ENCODE data around the gene CEP170B. TPM values are rescaled to one million over a fixed set of nuclear protein-coding genes. Genes with fewer than 3 reads are reported as not detected.

CEP170B gene
- total and polyA plus RNA-seq, 2 of the 13 experiments (the other 11 are each of a cell fraction or from before 2014, with no cell fraction given), result 4.3 to 8.8 TPM

DNA sequence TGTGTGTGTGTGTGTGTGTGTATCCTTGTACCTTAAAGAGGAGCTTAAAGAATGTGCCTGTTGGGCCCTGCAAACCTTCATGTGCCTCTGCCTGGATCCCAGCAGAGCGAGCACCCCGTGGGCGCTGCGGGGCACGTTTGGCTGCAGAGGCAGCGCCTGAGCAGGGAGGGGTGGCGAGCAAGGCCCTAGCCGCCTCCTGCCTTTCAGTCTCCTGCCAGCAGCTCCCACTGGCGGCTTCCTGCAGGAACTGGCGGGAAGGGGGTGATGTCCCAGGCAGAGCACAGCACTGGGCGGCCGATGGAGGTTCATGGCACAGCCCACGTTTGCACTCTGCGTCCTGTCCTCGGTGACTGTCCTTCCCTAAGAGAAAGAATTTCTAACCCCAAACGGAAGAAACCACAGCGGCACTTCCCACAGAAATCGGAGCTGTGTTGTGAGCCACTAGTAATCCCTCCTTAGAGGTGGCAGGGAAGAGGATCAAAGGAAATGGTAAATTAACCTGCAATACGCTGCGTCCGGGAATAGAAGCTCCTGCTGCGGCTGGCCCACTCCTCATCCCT is 44.3 kb upstream of the CEP170B start (continued):
- TF ChIP-seq UBTF (CRISPR knock-in tag; IDR thresholded peaks at IDR 0.05) (peak; percentile 93), ZNF484 (CRISPR knock-in tag; IDR thresholded peaks at IDR 0.05; ENCODE audit: borderline replicate concordance, low read depth) (no peak), ZNF207 (IDR thresholded peaks at IDR 0.05; ENCODE audit: borderline replicate concordance) (no peak), ZNF296 (CRISPR knock-in tag; conservative IDR thresholded peaks at IDR 0.05) (no peak), CREM (IDR thresholded peaks at IDR 0.05) (no peak; the same call in 1 of the 2 replicates), CREM (CRISPR knock-in tag; IDR thresholded peaks at IDR 0.05) (no peak), PPARG (CRISPR knock-in tag; conservative IDR thresholded peaks at IDR 0.05) (no peak), GZF1 (CRISPR knock-in tag; IDR thresholded peaks at IDR 0.05) (no peak), RFXANK (CRISPR knock-in tag; IDR thresholded peaks at IDR 0.05) (no peak), ZNF773 (CRISPR knock-in tag; IDR thresholded peaks at IDR 0.05; ENCODE audit: borderline replicate concordance) (no peak), SP140L (CRISPR knock-in tag; IDR thresholded peaks at IDR 0.05; ENCODE audit: borderline replicate concordance) (no peak), ZNF75D (CRISPR knock-in tag; IDR thresholded peaks at IDR 0.05; ENCODE audit: borderline replicate concordance) (no peak), PHF21A (CRISPR knock-in tag; IDR thresholded peaks at IDR 0.05) (no peak), SP4 (CRISPR knock-in tag; IDR thresholded peaks at IDR 0.05) (no peak; the same call in 1 of the 2 replicates), KAT7 (CRISPR knock-in tag; IDR thresholded peaks at IDR 0.05; ENCODE audit: borderline replicate concordance) (no peak), ZNF691 (CRISPR knock-in tag; IDR thresholded peaks at IDR 0.05; ENCODE audit: borderline replicate concordance, low read depth) (peak; percentile 85; the same call in 1 of the 2 replicates), ZNF556 (CRISPR knock-in tag; IDR thresholded peaks at IDR 0.05; ENCODE audit: borderline replicate concordance) (peak; percentile 79; the same call in 1 of the 2 replicates), RBM22 (optimal IDR thresholded peaks at IDR 0.05; ENCODE audit: low read length) (no peak), SP5 (CRISPR knock-in tag; IDR thresholded peaks at IDR 0.05; ENCODE audit: borderline replicate concordance, low read depth) (no peak), ZNF720 (CRISPR knock-in tag; IDR thresholded peaks at IDR 0.05) (no peak), CBFB (CRISPR knock-in tag; IDR thresholded peaks at IDR 0.05) (no peak), MTF2 (CRISPR knock-in tag; IDR thresholded peaks at IDR 0.05; ENCODE audit: borderline replicate concordance) (no peak)
- TF ChIP-seq, protein P1, sequence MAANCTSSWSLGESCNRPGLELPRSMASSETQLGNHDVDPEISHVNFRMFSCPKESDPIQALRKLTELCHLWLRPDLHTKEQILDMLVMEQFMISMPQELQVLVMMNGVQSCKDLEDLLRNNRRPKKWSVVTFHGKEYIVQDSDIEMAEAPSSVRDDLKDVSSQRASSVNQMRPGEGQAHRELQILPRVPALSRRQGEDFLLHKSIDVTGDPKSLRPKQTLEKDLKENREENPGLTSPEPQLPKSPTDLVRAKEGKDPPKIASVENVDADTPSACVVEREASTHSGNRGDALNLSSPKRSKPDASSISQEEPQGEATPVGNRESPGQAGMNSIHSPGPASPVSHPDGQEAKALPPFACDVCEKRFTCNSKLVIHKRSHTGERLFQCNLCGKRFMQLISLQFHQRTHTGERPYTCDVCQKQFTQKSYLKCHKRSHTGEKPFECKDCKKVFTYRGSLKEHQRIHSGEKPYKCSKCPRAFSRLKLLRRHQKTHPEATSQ (CRISPR knock-in tag; IDR thresholded peaks at IDR 0.05; ENCODE audit: borderline replicate concordance), result no peak
- TF ChIP-seq, protein P2, sequence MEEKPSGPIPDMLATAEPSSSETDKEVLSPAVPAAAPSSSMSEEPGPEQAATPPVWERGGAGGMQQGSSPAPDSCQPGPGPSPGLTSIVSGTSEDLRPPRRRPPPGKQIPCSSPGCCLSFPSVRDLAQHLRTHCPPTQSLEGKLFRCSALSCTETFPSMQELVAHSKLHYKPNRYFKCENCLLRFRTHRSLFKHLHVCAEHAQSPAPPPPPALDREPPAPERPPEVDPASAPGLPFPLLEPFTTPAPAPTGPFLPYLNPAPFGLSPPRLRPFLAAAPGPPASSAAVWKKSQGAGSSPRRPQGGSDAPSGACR (CRISPR knock-in tag; IDR thresholded peaks at IDR 0.05), result no peak
- TF ChIP-seq, protein P3, sequence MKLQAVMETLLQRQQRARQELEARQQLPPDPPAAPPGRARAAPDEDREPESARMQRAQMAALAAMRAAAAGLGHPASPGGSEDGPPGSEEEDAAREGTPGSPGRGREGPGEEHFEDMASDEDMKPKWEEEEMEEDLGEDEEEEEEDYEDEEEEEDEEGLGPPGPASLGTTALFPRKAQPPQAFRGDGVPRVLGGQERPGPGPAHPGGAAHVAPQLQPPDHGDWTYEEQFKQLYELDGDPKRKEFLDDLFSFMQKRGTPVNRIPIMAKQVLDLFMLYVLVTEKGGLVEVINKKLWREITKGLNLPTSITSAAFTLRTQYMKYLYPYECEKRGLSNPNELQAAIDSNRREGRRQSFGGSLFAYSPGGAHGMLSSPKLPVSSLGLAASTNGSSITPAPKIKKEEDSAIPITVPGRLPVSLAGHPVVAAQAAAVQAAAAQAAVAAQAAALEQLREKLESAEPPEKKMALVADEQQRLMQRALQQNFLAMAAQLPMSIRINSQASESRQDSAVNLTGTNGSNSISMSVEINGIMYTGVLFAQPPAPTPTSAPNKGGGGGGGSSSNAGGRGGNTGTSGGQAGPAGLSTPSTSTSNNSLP (IDR thresholded peaks at IDR 0.05; ENCODE audit: low read depth, low read length), result no peak
